DND-41 (cell line): ENCODE results near the gene PLGRKT.

Experiments used
- CTCF ChIP-seq: IDR thresholded peaks from 2 replicates; pipeline ENCODE4 v1.5.1; 2012; ENCODE audit warnings: borderline replicate concordance, low read length, moderate library complexity, mild to moderate bottlenecking; ENCODE audit not compliant: poor library complexity, severe bottlenecking; ENCODE audit errors: extremely low read depth
- EZH2 ChIP-seq: IDR thresholded peaks from 3 replicates; pipeline ENCODE4 v1.6.1; 2012; ENCODE audit warnings: borderline replicate concordance, low read depth, mild to moderate bottlenecking, moderate library complexity, low read length, inconsistent platforms; ENCODE audit not compliant: severe bottlenecking

- no peak for TF ChIP-seq EZH2
- peak; percentile 26 for TF ChIP-seq CTCF
Observed at GRCh38 chr9:5321058-5321457, 116.7 kb downstream of the PLGRKT start.
